Retinal pigment epithelial cell (primary cell): Measurements from ENCODE around the gene SHISAL1.
"Not testable (repeated sequence)": the region's sequence is repeated elsewhere in the genome, so short reads cannot be mapped to it uniquely, and the experiment has no call there.

Experiments
- DNase-seq: peaks from one replicate; pipeline ENCODE4 v3.0.0-alpha.2; 2010; ENCODE audit warnings: low read depth
- H3K4me3 ChIP-seq: 2 replicates; pipeline ENCODE4 v1.5.1; 2011; ENCODE audit warnings: mild to moderate bottlenecking, low read length, control low read depth, moderate library complexity
- CTCF ChIP-seq: conservative IDR thresholded peaks from 2 replicates; pipeline ENCODE4 v1.5.1; 2011; ENCODE audit warnings: low read depth, low read length, control low read depth, inconsistent platforms

The SHISAL1 gene

GRCh38 chr22:44244265-44244822 is 68.4 kb downstream of the SHISAL1 start:
- TF ChIP-seq CTCF = no peak
- no peak for DNase-seq
- H3K4me3 ChIP-seq = no peak overlapping the region

GRCh38 chr22:44243761-44244160 is 69.0 kb downstream of the SHISAL1 start:
- DNase-seq = no peak
- no peak for TF ChIP-seq CTCF
- no peak overlapping the region for H3K4me3 ChIP-seq

GRCh38 chr22:44242946-44243724 is 69.6 kb downstream of the SHISAL1 start:
- H3K4me3 ChIP-seq = no peak overlapping the region
- no peak for TF ChIP-seq CTCF
- DNase-seq = no peak

- not testable (repeated sequence) for DNase-seq, H3K4me3 ChIP-seq
These were observed 71.6 kb downstream of the SHISAL1 start for GRCh38 chr22:44241121-44241520.

GRCh38 chr22:44237290-44237689 is 75.5 kb downstream of the SHISAL1 start:
- DNase-seq = no peak

GRCh38 chr22:44234372-44234771 is 78.4 kb downstream of the SHISAL1 start:
- DNase-seq, H3K4me3 ChIP-seq: not testable (repeated sequence)

More at GRCh38 chr22:44237290-44237689, 75.5 kb downstream of the SHISAL1 start:
- H3K4me3 ChIP-seq = no peak overlapping the region
- no peak for TF ChIP-seq CTCF

GRCh38 chr22:44231233-44231632 is 81.5 kb downstream of the SHISAL1 start:
- no peak overlapping the region for H3K4me3 ChIP-seq
- no peak for TF ChIP-seq CTCF

GRCh38 chr22:44229809-44230208 is 82.9 kb downstream of the SHISAL1 start:
- DNase-seq = no peak
- no peak overlapping the region for H3K4me3 ChIP-seq
- no peak for TF ChIP-seq CTCF

More at GRCh38 chr22:44231233-44231632, 81.5 kb downstream of the SHISAL1 start:
- no peak for DNase-seq
